ENCODE results near the gene LEKR1.

The LEKR1 gene

GRCh38 chr3:156803952-156804741 lies 22.0 kb upstream of the LEKR1 start:
- H3K4me3 ChIP-seq (ENCODE audit: insufficient read depth, low read depth, low read length) = no peak overlapping the region
- WGBS, 2 experiments = 94 to 100% methylated on average over 1 of the region's 1 CpG

GRCh38 chr3:156806698-156807097 lies 19.5 kb upstream of the LEKR1 start:
- no peaks in the 10 kb centered on the region for H3K27me3 ChIP-seq (ENCODE audit: control insufficient read depth, insufficient read depth, low read length, poor library complexity, severe bottlenecking)
- H3K9me3 ChIP-seq (ENCODE audit: control insufficient read depth, low read length) = no peaks in the 10 kb centered on the region
- no peak overlapping the region for H3K4me3 ChIP-seq (ENCODE audit: insufficient read depth, low read depth, low read length)
- no peak overlapping the region for H3K27ac ChIP-seq (ENCODE audit: insufficient read depth, low read depth, low read length, poor library complexity, severe bottlenecking)
- H3K36me3 ChIP-seq (ENCODE audit: control insufficient read depth, insufficient read depth, low read length) = no peaks in the 10 kb centered on the region
- H3K4me1 ChIP-seq (ENCODE audit: control insufficient read depth, insufficient read depth, low read length) = no peaks in the 10 kb centered on the region

More at GRCh38 chr3:156803952-156804741, 22.0 kb upstream of the LEKR1 start:
- Histone ChIP-seq H3K27ac (ENCODE audit: insufficient read depth, low read depth, low read length, poor library complexity, severe bottlenecking) (no peak overlapping the region), H3K4me1 (ENCODE audit: control insufficient read depth, insufficient read depth, low read length) (no peaks in the 10 kb centered on the region), H3K27me3 (ENCODE audit: control insufficient read depth, insufficient read depth, low read length, poor library complexity, severe bottlenecking) (no peaks in the 10 kb centered on the region), H3K36me3 (ENCODE audit: control insufficient read depth, insufficient read depth, low read length) (no peaks in the 10 kb centered on the region), H3K9me3 (ENCODE audit: control insufficient read depth, low read length) (no peaks in the 10 kb centered on the region)

GRCh38 chr3:156808025-156808424 lies 18.1 kb upstream of the LEKR1 start:
- Histone ChIP-seq H3K9me3 (ENCODE audit: control insufficient read depth, low read length) (no peaks in the 10 kb centered on the region), H3K27me3 (ENCODE audit: control insufficient read depth, insufficient read depth, low read length, poor library complexity, severe bottlenecking) (no peaks in the 10 kb centered on the region), H3K27ac (ENCODE audit: insufficient read depth, low read depth, low read length, poor library complexity, severe bottlenecking) (no peak overlapping the region), H3K4me1 (ENCODE audit: control insufficient read depth, insufficient read depth, low read length) (no peaks in the 10 kb centered on the region), H3K36me3 (ENCODE audit: control insufficient read depth, insufficient read depth, low read length) (no peaks in the 10 kb centered on the region), H3K4me3 (ENCODE audit: insufficient read depth, low read depth, low read length) (no peak overlapping the region)
- 88 to 91% methylated on average over 2 of the region's 2 CpGs for WGBS, 2 experiments

GRCh38 chr3:156811089-156811862 lies 14.9 kb upstream of the LEKR1 start:
- no peak overlapping the region for H3K27ac ChIP-seq (ENCODE audit: insufficient read depth, low read depth, low read length, poor library complexity, severe bottlenecking)
- WGBS, 2 experiments = 70 to 76% methylated on average over 2 of the region's 2 CpGs
- no peaks in the 10 kb centered on the region for H3K9me3 ChIP-seq (ENCODE audit: control insufficient read depth, low read length)

GRCh38 chr3:156812521-156813335 lies 13.4 kb upstream of the LEKR1 start:
- 85 to 88% methylated on average over 6 of the region's 6 CpGs for WGBS, 2 experiments
- Histone ChIP-seq H3K9me3 (ENCODE audit: control insufficient read depth, low read length) (no peaks in the 10 kb centered on the region), H3K27ac (ENCODE audit: insufficient read depth, low read depth, low read length, poor library complexity, severe bottlenecking) (no peak overlapping the region), H3K36me3 (ENCODE audit: control insufficient read depth, insufficient read depth, low read length) (no peaks in the 10 kb centered on the region), H3K27me3 (ENCODE audit: control insufficient read depth, insufficient read depth, low read length, poor library complexity, severe bottlenecking) (peaks cover 31% of the 10 kb centered on the region), H3K4me1 (ENCODE audit: control insufficient read depth, insufficient read depth, low read length) (peaks cover 4% of the 10 kb centered on the region), H3K4me3 (ENCODE audit: insufficient read depth, low read depth, low read length) (no peak overlapping the region)

More at GRCh38 chr3:156811089-156811862, 14.9 kb upstream of the LEKR1 start:
- Histone ChIP-seq H3K4me3 (ENCODE audit: insufficient read depth, low read depth, low read length) (no peak overlapping the region), H3K4me1 (ENCODE audit: control insufficient read depth, insufficient read depth, low read length) (no peaks in the 10 kb centered on the region), H3K36me3 (ENCODE audit: control insufficient read depth, insufficient read depth, low read length) (no peaks in the 10 kb centered on the region), H3K27me3 (ENCODE audit: control insufficient read depth, insufficient read depth, low read length, poor library complexity, severe bottlenecking) (peaks cover 16% of the 10 kb centered on the region)

GRCh38 chr3:156814295-156814694 lies 11.9 kb upstream of the LEKR1 start:
- no peak overlapping the region for H3K4me3 ChIP-seq (ENCODE audit: insufficient read depth, low read depth, low read length)
- no peaks in the 10 kb centered on the region for H3K36me3 ChIP-seq (ENCODE audit: control insufficient read depth, insufficient read depth, low read length)
- H3K4me1 ChIP-seq (ENCODE audit: control insufficient read depth, insufficient read depth, low read length) = peaks cover 5% of the 10 kb centered on the region
- H3K9me3 ChIP-seq (ENCODE audit: control insufficient read depth, low read length) = no peaks in the 10 kb centered on the region
- H3K27me3 ChIP-seq (ENCODE audit: control insufficient read depth, insufficient read depth, low read length, poor library complexity, severe bottlenecking) = peaks cover 38% of the 10 kb centered on the region
- H3K27ac ChIP-seq (ENCODE audit: insufficient read depth, low read depth, low read length, poor library complexity, severe bottlenecking) = no peak overlapping the region
- WGBS, 2 experiments = 87 to 100% methylated on average over 1 of the region's 2 CpGs

- Histone ChIP-seq H3K9me3 (ENCODE audit: control insufficient read depth, low read length) (no peaks in the 10 kb centered on the region), H3K27me3 (ENCODE audit: control insufficient read depth, insufficient read depth, low read length, poor library complexity, severe bottlenecking) (peaks cover 38% of the 10 kb centered on the region), H3K4me3 (ENCODE audit: insufficient read depth, low read depth, low read length) (peak overlapping the region; percentile 40), H3K4me1 (ENCODE audit: control insufficient read depth, insufficient read depth, low read length) (peaks cover 5% of the 10 kb centered on the region), H3K27ac (ENCODE audit: insufficient read depth, low read depth, low read length, poor library complexity, severe bottlenecking) (peak overlapping the region; percentile 88), H3K36me3 (ENCODE audit: control insufficient read depth, insufficient read depth, low read length) (no peaks in the 10 kb centered on the region)
- WGBS, 2 experiments = 3% methylated on average over 74 of the region's 74 CpGs
Measured at GRCh38 chr3:156816091-156816793, 9.9 kb upstream of the LEKR1 start.

GRCh38 chr3:156816794-156817645 lies 9.1 kb upstream of the LEKR1 start:
- H3K36me3 ChIP-seq (ENCODE audit: control insufficient read depth, insufficient read depth, low read length) = no peaks in the 10 kb centered on the region
- H3K9me3 ChIP-seq (ENCODE audit: control insufficient read depth, low read length) = no peaks in the 10 kb centered on the region
- WGBS, 2 experiments = 4 to 5% methylated on average over 70 of the region's 70 CpGs
- peak overlapping the region; percentile 88 for H3K27ac ChIP-seq (ENCODE audit: insufficient read depth, low read depth, low read length, poor library complexity, severe bottlenecking)
- H3K4me3 ChIP-seq (ENCODE audit: insufficient read depth, low read depth, low read length) = peak overlapping the region; percentile 40
- peaks cover 5% of the 10 kb centered on the region for H3K4me1 ChIP-seq (ENCODE audit: control insufficient read depth, insufficient read depth, low read length)
- peaks cover 38% of the 10 kb centered on the region for H3K27me3 ChIP-seq (ENCODE audit: control insufficient read depth, insufficient read depth, low read length, poor library complexity, severe bottlenecking)

- Histone ChIP-seq H3K4me3 (ENCODE audit: insufficient read depth, low read depth, low read length) (peak overlapping the region; percentile 40), H3K36me3 (ENCODE audit: control insufficient read depth, insufficient read depth, low read length) (no peaks in the 10 kb centered on the region), H3K9me3 (ENCODE audit: control insufficient read depth, low read length) (no peaks in the 10 kb centered on the region), H3K27ac (ENCODE audit: insufficient read depth, low read depth, low read length, poor library complexity, severe bottlenecking) (no peak overlapping the region), H3K4me1 (ENCODE audit: control insufficient read depth, insufficient read depth, low read length) (peaks cover 5% of the 10 kb centered on the region), H3K27me3 (ENCODE audit: control insufficient read depth, insufficient read depth, low read length, poor library complexity, severe bottlenecking) (peaks cover 38% of the 10 kb centered on the region)
- 72 to 87% methylated on average over 3 to 4 of the region's 5 CpGs for WGBS, 2 experiments
Measured at GRCh38 chr3:156817646-156818272, 8.4 kb upstream of the LEKR1 start.
